AG08395 (cell line): Measurements from ENCODE around the gene RHOH.
"Not testable (repeated sequence)": the region's sequence is repeated elsewhere in the genome, so short reads cannot be mapped to it uniquely, and the experiment has no call there.

Source experiments
- DNase-seq: peaks from one replicate; pipeline ENCODE4 v3.0.0; 2012; ENCODE audit warnings: mixed read lengths, low spot score

RHOH gene

DNA sequence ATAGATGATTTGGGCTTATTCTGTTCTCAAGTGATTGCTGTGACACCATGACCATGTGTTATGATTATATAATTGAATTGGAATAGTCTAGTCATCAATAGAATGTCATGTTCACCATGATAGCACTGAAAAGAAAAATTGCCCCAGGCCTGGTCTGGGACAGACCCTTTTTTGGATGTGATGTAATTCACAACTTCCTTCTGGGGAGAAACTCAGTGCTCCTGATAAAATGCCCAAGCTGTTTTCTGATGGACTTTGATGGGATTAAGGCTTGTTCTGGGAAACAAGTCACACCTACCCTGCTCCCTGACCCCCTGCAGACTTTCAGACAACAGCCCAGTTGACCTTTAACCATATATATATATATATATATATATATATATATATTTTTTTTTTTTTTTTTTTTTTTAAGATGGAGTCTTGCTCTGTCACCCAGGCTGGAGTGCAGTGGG lies 65.3 kb downstream of the RHOH start:
- no peak for DNase-seq

DNA sequence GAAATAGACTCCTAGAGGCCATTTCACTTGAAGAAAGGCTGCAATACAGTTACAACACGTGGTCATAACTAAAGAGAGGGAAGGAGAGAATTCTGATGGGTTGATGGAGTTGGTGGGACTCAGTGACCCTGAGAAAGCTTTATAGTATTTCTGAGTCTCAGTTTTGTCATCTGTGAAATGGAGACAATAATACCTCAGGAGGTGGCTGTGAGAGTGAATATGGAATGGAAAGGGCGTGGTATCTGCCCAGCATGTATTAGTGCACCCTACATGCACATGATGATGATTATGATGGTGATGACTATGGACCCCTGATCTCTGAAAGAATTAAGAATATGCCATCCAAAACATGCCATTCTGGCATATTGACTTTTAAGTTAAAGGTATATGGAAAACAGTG lies 66.0 kb downstream of the RHOH start:
- no peak for DNase-seq

DNA sequence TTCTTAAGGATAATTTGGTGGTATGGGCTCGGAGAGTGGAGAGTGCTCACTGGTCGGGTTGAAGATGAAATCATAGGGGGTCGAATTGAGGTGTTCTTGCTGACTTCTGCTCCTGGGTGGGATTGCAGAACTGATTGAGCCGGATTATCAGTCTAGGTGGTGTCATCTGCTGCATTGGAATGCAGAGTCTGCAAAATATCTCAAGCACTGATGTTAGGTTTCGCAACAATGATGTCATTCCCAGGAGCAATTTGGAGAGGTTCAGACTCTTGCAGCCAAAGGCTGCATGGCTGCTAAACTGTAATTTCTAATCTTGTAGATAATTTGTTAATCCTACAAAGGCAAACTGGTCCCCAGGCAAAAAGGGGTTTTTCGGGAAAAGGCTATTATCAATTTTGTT lies 67.7 kb downstream of the RHOH start:
- no peak for DNase-seq

DNA sequence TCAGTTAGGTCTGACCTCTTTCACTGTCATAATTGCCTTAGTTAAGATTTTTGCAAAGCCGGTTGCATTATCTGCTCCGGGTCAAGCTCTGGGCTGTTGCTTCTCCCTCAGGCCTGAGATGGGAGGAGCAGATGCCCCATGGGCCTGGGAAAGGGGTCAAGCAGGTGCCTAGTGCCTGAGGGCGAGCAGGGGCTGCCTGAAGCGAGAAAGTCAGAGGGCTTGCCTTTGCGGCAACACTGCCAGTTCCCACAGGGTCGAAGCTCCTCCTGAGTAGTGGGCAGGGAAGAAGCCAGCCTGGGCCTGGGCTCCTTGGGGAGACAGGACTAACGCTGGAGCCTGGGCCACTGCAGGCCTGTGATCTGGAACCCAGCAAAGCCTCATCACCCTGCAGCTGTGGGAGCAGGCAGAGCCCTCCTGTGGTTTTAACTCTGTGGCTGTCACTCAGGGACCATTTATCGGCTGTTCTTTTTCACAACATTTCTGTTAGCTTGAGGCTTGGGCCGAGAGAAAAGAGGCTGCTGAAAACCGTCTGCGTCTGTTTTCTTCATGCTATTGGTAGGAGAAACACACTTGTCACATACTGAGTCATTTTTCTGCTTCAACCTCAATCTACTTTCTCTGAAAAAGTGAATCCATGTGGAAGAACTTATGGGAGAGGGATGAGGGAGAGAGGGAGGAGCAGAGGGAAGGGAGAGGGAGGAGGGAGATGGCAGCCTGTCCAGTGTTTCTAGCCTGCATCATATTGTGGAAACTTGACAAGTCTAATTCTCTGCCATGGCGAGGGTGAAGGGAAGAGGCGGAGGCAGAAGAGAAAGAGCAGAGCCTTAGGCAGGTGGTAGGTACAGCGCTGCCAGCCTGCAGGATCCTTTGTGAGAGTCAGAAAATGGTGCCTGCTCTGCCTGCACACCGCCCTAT lies 68.4 kb downstream of the RHOH start:
- DNase-seq, result no peak

DNA sequence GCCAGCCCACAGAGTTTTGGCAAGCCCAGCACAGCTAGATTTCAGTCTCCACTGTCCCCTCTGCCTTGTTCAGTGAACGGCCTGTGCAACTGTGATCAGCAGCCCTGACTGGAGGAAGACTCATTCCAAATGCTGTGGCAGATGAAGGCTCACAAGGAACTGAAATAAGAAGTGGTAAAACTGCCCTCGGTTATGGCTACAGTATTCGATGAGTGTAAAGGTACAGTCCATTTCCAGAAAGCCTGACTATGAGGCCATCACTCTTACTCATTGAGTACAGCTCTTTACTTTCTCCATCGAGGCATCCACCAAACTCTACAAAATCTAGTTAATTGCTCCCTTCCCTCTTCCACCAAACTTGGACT lies 69.1 kb downstream of the RHOH start:
- no peak for DNase-seq

DNA sequence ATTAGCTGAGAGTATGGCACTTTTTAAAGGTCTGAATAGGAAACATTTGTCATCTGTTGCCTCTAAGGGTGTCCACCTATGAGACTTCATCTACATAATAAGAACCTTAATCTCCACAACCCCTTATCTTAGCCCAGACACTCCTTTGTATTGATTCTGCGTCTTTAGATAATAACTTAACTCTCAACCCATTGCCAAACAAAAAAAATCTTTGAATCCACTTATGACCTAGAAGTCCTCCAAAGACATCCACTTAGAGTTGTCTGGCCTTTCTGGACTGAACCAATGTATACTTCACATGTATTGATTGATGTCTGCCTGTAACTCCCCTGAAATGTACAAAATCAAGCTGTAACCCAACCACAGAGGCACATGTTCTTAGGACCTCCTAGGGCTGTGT lies 72.3 kb downstream of the RHOH start:
- DNase-seq, result no peak

DNA sequence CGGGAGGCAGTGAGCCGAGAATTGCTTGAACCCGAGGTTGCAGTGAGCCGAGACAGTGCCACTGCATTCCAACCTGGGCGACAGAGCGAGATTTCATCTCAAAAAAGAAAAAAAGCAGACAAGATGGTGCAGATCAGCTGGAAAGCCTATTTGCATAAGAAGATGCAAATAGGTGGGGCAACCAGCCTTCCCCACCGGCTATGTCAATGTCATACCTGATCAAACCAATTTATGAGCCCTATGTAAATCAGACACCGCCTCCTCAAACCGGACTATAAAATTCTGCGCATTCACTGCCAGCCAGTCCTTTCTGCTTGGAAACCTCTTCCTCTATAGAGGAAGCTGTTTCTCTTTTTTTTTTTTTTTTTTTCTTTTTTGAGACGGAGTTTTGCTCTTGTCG lies 73.8 kb downstream of the RHOH start:
- no peak for DNase-seq

DNA sequence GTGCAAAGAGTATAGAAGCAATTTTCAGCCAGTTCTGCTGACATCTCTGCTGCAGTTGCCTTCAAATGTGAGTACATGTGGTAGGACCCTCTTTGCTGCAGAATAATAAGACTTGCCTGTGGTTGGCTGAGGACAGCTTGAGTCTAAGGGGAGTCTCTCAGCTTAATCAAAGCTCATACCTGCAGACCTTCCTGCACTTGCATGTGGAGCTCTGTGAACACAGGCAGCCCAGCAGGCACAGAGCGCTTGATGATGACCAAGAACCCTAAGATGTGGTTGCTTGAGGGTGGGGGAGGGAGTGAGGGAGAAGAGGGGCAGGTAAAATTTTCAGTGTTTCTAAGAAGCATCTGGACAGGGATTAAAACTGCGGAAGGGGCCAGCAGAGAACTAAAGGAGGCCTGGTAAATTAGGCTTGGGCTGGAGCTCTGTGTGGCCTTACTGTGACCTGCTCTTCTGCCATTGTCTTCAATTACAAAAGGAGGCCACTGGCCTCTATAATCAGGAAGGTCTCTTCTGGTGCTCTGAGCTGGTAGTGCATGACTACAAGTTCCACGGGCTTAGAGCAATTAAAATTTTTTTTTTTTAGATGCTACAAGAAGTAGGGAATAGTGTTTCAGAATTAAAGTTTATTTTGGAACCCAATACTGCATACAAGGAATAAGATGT lies 78.4 kb downstream of the RHOH start:
- DNase-seq, result no peak

DNA sequence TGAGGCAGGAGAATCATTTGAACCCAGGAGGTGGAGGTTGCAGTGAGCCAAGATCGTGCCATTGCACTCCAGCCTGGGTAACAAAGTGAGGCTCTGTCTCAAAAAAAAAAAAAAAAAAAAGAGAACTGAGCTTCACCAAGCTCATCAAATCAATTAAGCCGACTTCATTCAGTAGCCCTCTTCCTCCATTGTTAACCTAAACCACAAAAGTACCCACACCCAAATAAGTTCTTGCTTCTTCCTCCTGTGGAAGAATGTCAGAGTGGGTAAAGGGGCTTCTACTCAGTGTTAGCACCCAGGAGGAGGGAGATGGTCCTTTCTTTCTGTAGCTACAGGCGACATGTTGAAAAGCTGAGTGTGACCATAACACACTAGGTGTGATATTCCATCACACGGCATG lies 79.7 kb downstream of the RHOH start:
- DNase-seq, result no peak

DNA sequence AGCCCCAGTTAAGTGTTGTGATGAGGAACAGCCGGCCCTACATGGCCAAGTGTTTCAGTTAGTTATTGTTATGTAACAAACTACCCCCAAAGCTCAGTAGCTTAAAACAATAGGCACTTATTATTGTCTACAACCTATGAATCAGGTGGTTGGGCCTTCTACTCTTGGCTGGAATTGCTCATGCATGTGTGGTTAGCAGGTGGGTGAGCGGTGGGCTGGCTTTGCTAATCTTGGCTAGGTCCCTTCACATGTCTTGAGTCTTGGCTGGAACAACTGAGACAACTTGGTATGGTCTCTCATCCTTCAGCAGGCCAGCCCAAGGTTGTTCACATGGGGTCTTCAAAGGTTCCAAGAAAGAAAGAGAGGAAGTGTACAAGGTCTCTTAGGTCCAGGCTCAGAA lies 83.8 kb downstream of the RHOH start:
- DNase-seq, result no peak

DNA sequence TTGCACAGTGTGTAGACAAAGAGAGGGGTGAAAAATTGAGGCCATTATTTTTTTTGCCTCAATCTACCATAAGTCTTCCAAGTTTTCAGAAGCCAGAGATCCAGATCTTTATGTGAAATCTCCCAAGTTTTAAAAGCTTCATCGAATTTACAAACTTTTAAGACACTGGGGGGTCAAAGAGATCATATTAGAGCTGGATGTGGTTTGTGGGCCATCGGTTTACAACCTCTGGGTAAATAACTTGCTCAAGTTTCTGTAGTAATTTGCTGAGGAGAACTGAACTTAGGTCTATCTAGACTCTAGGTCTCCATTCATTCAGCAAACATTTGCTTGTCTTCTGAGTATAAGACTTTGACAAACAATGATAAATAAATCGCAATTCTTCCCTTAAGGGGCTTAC lies 84.3 kb downstream of the RHOH start:
- DNase-seq, result no peak

DNA sequence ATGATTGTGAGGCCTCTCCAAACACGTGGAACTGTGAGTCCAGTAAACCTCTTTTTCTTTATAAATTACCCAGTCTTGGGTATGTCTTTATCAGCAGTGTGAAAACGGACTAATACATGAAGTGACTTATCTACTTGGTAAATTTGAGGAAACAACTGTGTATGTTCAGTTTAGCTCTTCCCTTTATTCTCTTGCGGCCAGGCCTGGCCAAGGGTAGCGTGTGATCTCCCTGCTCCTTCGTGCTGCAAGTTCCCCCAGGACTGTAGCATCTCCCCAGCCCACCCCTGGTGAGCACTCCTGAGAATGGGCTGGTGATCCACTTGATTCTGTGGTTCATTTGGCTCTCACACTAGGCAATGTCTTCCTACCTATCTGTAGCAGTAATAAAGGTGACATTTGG lies 85.1 kb downstream of the RHOH start:
- no peak for DNase-seq

DNA sequence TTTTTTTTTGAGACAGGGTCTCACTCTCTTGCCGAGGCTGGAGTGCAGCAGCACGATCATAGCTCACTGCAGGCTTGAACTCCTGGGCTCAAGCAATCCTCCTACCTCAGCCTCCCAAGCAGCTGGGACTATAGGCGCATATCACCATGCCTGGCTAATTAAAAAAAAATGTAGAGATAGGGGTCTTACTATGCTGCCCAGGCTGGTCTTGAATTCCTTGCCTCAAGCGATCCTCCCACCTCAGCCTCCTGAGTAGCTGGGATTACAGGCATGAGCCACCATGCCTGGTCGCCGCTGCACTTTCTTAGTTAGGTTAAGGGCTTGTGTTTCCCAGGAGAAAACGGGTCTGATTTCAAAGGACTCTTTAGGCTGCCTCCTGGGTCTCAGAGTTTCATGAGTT lies 86.0 kb downstream of the RHOH start:
- not testable (repeated sequence) for DNase-seq

DNA sequence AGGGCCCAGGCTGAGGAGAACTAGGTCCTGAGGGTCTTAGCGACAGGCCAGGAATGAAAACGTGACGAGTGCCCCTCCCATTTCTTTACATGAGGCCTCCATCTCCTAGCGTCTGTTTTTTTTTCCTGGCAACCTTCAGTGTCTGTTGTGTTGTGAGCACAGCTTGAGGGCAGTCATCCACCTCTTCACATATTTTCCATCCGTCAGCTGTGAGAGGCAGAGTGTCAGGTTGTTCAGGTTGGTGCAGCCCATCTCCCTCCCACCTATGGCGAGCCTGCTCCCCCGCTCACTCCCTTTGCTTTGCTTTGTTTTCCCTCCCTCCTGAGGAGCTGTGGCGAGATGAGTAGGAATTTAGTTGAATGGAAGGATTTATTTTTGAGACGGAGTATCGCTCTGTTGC lies 86.6 kb downstream of the RHOH start:
- DNase-seq, result no peak

DNA sequence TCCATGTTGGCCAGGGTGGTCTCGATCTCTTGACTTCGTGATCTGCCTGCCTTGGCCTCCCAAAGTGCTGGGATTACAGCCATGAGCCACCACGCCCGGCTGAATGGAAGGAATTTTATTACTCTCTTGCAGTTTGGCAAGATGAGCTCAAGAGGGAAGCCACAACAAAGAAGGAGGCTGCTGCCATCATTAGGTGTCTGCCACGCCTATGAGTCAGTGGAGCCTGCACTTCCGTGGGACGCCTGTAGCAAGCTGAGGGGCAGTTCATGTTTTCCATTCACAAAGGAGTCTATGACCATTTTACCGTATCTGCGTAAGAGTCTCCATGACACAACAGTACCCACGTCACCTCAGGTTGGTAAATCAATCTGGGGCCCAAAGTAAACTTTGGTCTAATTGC lies 87.1 kb downstream of the RHOH start:
- no peak for DNase-seq

DNA sequence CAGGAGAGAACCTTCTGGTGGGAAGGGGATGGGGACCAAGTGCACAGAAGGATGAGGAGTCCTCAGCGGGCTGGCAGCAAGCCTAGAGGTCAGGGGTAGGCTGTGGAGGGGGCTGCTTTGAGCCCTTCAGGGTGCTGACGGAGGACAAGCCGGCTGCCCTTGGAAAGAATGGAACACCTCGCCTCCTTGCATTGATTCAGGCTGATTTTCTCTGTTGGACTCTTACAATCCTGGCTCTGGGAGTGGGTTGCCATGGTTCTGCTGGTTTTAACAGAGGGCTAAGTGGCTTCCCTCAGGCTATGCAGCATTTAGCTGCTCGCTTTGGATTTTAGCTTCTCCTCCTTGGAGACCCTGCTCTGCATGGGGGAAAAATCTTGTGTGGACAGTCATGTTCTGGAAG lies 88.9 kb downstream of the RHOH start:
- no peak for DNase-seq

DNA sequence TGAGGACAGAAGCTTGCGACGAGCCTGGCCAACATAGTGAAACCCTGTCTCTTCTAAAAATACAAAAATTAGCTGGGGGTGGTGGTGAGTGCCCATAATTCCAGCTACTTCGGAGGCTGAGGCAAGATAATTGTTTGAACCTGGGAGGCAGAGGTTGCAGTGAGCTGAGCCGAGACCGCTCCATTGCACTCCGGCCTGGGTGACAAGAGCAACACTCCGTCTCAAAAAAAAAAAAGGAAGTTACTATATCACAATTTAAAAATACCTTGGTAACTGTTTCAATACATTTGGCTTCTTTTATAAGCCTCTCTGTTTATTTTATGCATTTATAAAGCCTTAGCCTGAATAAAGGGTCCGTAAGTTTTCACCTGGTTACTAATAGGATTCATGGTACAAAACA lies 91.7 kb downstream of the RHOH start:
- no peak for DNase-seq

DNA sequence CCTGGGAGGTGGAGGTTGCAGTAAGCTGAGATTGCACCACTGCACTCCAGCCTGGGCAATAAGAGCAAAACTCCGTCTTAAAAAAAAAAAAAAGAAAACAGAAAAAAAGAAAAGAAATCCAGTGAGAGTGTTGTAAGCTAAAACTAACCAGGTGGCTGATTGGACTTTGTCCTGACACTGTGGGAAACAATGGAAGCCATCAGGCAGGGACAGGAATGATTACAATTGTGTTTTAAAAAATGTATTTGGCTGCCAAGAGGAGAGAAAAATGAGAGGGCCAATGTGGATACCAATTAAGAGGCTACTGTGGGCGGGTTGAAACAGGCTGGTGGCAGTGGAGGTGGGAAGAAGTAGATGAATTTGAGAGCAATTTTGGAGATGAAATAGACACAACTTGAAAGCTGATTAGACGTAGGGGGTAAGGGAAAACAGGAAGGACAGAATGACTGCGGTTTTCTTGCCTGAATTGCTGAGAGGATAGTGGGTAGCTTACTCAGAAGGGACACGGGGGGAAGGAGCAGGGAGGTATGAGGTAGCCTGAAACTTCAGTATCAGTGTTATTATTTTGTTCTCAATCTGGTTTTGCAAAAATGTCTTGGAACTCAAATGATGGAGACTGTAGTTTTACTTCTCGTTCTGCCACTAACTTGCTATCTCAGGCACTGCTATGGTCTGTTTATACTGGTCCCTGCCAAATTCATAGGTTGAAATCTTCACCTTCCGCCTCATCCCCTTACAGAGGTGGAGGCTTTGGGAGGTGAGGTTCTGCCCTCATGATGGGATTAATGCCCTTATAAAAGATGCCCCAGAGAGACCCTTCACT lies 92.7 kb downstream of the RHOH start:
- DNase-seq, result no peak

DNA sequence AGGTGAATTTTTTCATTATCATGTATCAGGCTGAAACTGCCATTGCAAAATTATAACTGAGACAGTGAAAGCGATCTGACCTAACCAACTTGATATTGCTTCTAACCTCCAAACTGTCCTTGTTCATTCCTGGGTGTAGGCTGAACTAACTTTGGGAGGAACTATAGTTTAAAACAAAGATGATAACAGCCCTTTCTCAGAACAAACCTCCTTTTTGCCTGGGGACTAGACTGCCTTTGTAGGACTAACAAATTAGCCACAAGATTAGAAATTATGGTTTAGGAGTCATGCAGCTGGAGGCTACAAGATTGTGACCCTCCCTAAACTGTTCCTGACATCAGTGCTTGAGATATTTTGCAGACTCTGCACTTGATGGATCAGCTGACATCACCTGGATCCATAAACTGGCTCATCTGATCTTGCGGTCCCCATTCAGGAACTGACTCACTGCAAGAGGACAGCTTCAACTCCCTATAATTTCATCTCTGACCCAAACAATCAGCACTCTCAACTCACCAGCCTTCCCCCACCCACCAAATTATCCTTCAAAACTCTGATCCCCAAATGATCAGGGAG lies 93.9 kb downstream of the RHOH start:
- not testable (repeated sequence) for DNase-seq

DNA sequence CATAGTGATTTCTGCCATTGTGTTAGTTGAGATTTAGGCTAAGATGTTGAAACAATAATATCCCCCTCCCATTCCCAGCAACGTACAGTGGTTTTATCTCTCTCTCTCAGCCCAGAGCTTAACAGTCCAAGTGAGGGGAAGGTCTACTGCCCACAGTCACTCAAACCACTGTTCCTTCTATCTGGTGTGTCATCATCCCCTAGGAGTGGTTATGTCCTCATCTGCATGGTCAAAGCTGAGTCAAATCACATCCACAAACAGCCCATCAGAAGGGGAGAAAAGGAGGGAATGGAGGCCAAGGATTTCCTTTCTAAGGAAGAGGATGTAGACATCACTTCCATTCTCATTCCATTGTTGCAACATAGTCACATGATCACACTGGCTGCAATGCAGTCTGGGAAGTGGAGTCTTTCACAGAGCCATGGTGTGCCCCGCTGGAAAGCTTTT lies 95.5 kb downstream of the RHOH start:
- peak; percentile 22 for DNase-seq

DNA sequence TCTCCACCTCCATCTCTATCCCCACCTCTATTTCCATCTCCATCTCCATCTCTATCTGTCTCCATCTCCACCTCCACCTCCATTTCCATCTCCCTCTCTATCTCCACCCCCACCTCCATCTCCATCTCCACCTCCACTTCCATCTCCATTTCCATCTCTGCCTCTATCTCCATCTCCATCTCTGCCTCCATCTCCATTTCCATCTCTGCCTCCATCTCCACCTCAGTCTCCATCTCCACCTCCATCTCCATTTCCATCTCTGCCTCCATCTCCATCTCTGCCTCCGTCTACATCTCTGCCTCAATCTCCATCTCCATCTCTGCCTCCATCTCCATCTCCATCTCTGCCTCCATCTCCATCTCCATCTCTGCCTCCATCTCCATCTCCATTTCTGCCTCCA lies 97.5 kb downstream of the RHOH start:
- DNase-seq, result no peak

DNA sequence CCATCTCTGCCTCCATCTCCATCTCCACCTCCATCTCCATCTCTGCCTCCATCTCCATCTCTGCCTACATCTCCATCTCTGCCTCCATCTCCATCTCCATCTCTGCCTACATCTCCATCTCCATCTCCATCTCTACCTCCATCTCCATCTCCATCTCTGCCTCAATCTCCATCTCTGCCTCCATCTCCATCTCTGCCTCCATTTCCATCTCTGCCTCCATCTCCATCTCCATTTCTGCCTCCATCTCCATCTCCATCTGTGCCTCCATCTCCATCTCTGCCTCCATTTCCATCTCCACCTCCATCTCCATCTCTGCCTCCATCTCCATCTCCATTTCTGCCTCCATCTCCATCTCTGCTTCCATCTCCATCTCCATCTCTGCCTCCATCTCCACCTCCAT lies 98.2 kb downstream of the RHOH start:
- not testable (repeated sequence) for DNase-seq
